Testis (tissue), 2 donors: ENCODE measurements around the gene HHIPL1.

Source experiments
- CTCF ChIP-seq, 3 experiments: fragments of 450-650 bp in 2 of 3; fragments of 200-600 bp in 1 of 3; sonication (generic) in 1 of 3; IDR thresholded peaks; one replicate each; pipeline ENCODE4 v1.5.1; 2016 to 2019; ENCODE audit warnings: antibody characterized with exemption in 3 of 3, mild to moderate bottlenecking in 2 of 3, moderate library complexity in 1 of 3
- POLR2A ChIP-seq: fragments of 450-650 bp; IDR thresholded peaks from one replicate; pipeline ENCODE4 v1.6.1; 2017; ENCODE audit warnings: antibody characterized with exemption, mild to moderate bottlenecking, moderate library complexity

- TF ChIP-seq CTCF (IDR thresholded peaks at IDR 0.05) (no peak), POLR2A (no peak)
Observed at GRCh38 chr14:99698236-99698635, 53.3 kb downstream of the HHIPL1 start.
